NT2/D1 (cell line): ENCODE data around the gene STRN.

Experiments used
- DNase-seq: peaks from one replicate; pipeline ENCODE4 v3.0.0-alpha.2; 2011; ENCODE audit warnings: low read depth, low spot score
- H3K27me3 ChIP-seq: 2 replicates; pipeline ENCODE4 v1.6.0; 2011; ENCODE audit warnings: mild to moderate bottlenecking; ENCODE audit not compliant: insufficient read length, insufficient read depth
- H3K36me3 ChIP-seq: 2 replicates; pipeline ENCODE4 v1.6.1; 2011; ENCODE audit warnings: mild to moderate bottlenecking, low read length, mixed read lengths; ENCODE audit not compliant: insufficient read depth, insufficient read length
- H3K4me1 ChIP-seq: 2 replicates; pipeline ENCODE4 v1.5.1; 2011; ENCODE audit not compliant: insufficient read depth, insufficient read length
- H3K4me3 ChIP-seq: 2 replicates; pipeline ENCODE4 v1.5.1; 2011; ENCODE audit warnings: low read depth; ENCODE audit not compliant: insufficient read length
- H3K9ac ChIP-seq: 2 replicates; pipeline ENCODE4 v1.6.0; 2011; ENCODE audit warnings: low read depth; ENCODE audit not compliant: insufficient read length
- H3K9me3 ChIP-seq: 2 replicates; pipeline ENCODE4 v1.5.1; 2011; ENCODE audit warnings: mild to moderate bottlenecking, low read length; ENCODE audit not compliant: insufficient read depth
- SUZ12 ChIP-seq: IDR thresholded peaks from 2 replicates; pipeline ENCODE4 v1.6.1; 2011; ENCODE audit not compliant: insufficient read length, insufficient read depth; ENCODE audit errors: extremely low read depth
- YY1 ChIP-seq: IDR thresholded peaks from 2 replicates; pipeline ENCODE4 v1.6.1; 2011; ENCODE audit not compliant: insufficient read length, insufficient read depth
- ZNF274 ChIP-seq: IDR thresholded peaks from 2 replicates; pipeline ENCODE4 v1.6.1; 2011; ENCODE audit warnings: mild to moderate bottlenecking, low read depth, low read length

The STRN gene

GRCh38 chr2:36811071-36811470, 155.3 kb downstream of the STRN start:
- no peak for TF ChIP-seq ZNF274
- Histone ChIP-seq H3K4me3 (no peak overlapping the region), H3K36me3 (no peaks in the 10 kb centered on the region), H3K9me3 (no peaks in the 10 kb centered on the region), H3K27me3 (no peaks in the 10 kb centered on the region), H3K9ac (no peak overlapping the region), H3K4me1 (no peaks in the 10 kb centered on the region)
- no peak for DNase-seq

DNA sequence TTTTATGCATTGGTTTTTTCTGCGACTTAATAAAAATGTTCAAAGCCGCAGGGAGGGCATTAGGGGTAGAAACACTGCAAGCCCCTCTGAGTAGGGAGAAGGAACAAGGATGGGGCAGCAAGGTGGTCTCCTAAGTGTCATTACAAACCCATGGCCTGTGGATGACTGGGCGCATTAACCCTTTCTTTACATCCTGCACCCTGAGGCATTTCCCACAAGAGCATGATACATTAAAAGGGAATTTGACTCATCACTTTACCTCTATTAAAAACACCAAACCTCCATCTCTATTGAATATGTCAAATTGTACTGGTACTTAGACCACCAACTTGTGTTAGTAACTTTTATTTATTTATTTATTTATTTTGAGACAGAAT, 157.3 kb downstream of the STRN start:
- Histone ChIP-seq H3K4me3 (no peak overlapping the region), H3K27me3 (no peaks in the 10 kb centered on the region), H3K9ac (no peak overlapping the region), H3K4me1 (no peaks in the 10 kb centered on the region), H3K36me3 (no peaks in the 10 kb centered on the region), H3K9me3 (no peaks in the 10 kb centered on the region; the same call in 1 of the 2 replicates)
- TF ChIP-seq ZNF274 (no peak), YY1 (no peak), SUZ12 (no peak)
- DNase-seq = no peak

- Histone ChIP-seq H3K4me1 (no peaks in the 10 kb centered on the region), H3K9me3 (peaks cover 4% of the 10 kb centered on the region), H3K4me3 (no peak overlapping the region), H3K9ac (no peak overlapping the region), H3K36me3 (no peaks in the 10 kb centered on the region), H3K27me3 (no peaks in the 10 kb centered on the region)
- no peak for TF ChIP-seq YY1
- TF ChIP-seq ZNF274 = no peak
- TF ChIP-seq SUZ12 = no peak
- DNase-seq = no peak
Measured at GRCh38 chr2:36808386-36809068, 157.8 kb downstream of the STRN start.

DNA sequence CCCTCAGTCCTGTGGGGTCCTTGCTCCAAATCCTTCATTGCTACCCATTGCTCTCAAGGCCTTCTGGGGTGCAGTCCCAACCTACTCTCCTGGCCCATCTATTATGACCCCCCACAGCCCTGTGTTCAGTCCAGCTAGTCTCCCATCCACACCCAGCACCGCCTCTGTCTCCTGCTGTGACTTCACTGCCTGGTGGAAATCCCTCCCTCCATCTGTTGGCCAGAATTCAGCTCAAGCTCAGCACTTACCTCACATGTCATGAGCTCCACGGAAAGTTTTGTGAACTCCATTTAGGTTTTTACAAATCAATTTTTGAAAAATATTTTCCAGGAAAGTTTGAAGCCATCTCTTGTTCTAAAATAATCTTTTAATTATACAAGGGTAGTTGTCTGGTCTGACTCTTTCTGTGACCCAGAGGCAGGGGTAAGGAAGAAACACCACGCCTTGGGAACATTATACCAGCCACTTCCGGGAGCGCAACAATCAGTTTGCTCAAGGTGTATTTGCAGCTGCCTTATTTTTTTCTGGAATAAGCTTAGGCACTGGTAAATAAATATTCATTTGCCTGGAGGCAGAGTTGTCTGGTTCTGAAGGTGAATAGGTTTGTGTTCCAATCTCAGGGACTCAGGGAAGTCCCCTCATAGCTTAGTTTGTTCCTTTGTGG, 159.0 kb downstream of the STRN start:
- H3K36me3 ChIP-seq = no peaks in the 10 kb centered on the region
- no peaks in the 10 kb centered on the region for H3K27me3 ChIP-seq
- H3K4me1 ChIP-seq = no peaks in the 10 kb centered on the region
- H3K4me3 ChIP-seq = no peak overlapping the region
- H3K9me3 ChIP-seq = peaks cover 16% of the 10 kb centered on the region
- no peak for TF ChIP-seq YY1
- no peak for TF ChIP-seq SUZ12
- no peak for TF ChIP-seq ZNF274
- H3K9ac ChIP-seq = no peak overlapping the region
- DNase-seq = no peak

GRCh38 chr2:36805635-36806224, 160.6 kb downstream of the STRN start:
- no peaks in the 10 kb centered on the region for H3K4me1 ChIP-seq
- no peak overlapping the region for H3K4me3 ChIP-seq
- DNase-seq = no peak
- no peaks in the 10 kb centered on the region for H3K36me3 ChIP-seq
- peaks cover 17% of the 10 kb centered on the region for H3K9me3 ChIP-seq
- TF ChIP-seq ZNF274 = no peak
- TF ChIP-seq YY1 = no peak
- TF ChIP-seq SUZ12 = no peak
- H3K9ac ChIP-seq = no peak overlapping the region
- H3K27me3 ChIP-seq = no peaks in the 10 kb centered on the region

GRCh38 chr2:36802952-36803351, 163.4 kb downstream of the STRN start:
- no peak for DNase-seq
- no peaks in the 10 kb centered on the region for H3K4me1 ChIP-seq

DNA sequence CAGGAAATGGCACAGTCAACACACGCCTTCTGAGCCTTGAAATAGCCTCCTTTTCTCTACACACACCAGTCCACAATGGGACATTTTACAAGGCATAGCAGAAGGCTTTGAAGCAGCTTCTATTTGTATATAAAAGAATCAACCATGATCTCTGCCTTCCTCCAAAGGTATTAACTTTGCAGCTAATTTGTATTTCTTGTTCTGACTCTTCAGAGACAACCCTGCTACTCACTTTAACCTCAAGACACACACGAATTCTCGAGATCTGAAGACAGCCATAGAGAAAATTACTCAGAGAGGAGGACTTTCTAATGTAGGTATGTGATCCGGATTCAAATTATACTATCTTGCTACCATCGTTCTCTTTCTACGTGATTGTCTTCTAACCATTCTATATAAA, 165.2 kb downstream of the STRN start:
- TF ChIP-seq ZNF274 = no peak
- TF ChIP-seq YY1 = no peak
- no peak for TF ChIP-seq SUZ12
- DNase-seq = no peak
- no peaks in the 10 kb centered on the region for H3K27me3 ChIP-seq
- no peaks in the 10 kb centered on the region for H3K4me1 ChIP-seq
- H3K9me3 ChIP-seq = peaks cover 17% of the 10 kb centered on the region
- H3K9ac ChIP-seq = no peak overlapping the region
- no peak overlapping the region for H3K4me3 ChIP-seq
- H3K36me3 ChIP-seq = no peaks in the 10 kb centered on the region

More at GRCh38 chr2:36802952-36803351, 163.4 kb downstream of the STRN start:
- Histone ChIP-seq H3K9ac (no peak overlapping the region), H3K27me3 (no peaks in the 10 kb centered on the region), H3K4me3 (no peak overlapping the region), H3K9me3 (peaks cover 17% of the 10 kb centered on the region), H3K36me3 (no peaks in the 10 kb centered on the region)
- TF ChIP-seq ZNF274 (no peak), YY1 (no peak), SUZ12 (no peak)
